Mucosa of descending colon (tissue), 3 donors: ENCODE measurements around the gene KLK1. TPM values are rescaled to one million over a fixed set of nuclear protein-coding genes. Genes with fewer than 3 reads are reported as not detected.

ENCODE experiments used
- ATAC-seq: fragments of 200-7000 bp; cut with Tn5 transposase; one replicate; pipeline ENCODE4 v1.9.1; 2020; ENCODE audit warnings: mild to moderate bottlenecking, moderate library complexity
- DNase-seq, 3 donors: peaks; one replicate each; pipeline ENCODE4 v3.0.0-alpha.2; 2020
- H3K36me3 ChIP-seq: fragments of 200-600 bp; one replicate; pipeline ENCODE4 v1.8.0; 2021; ENCODE audit warnings: low read depth, mild to moderate bottlenecking
- H3K4me1 ChIP-seq: fragments of 200-600 bp; one replicate; pipeline ENCODE4 v1.8.0; 2021; ENCODE audit warnings: low read depth, mild to moderate bottlenecking
- H3K4me3 ChIP-seq: fragments of 200-600 bp; one replicate; pipeline ENCODE4 v1.8.0; 2021; ENCODE audit warnings: mild to moderate bottlenecking
- H3K9me3 ChIP-seq: fragments of 200-600 bp; one replicate; pipeline ENCODE4 v1.8.0; 2021; ENCODE audit warnings: mild to moderate bottlenecking
- intact Hi-C, 2 donors: fragments of 100-400 bp; cut with DNase I in 1 of 2; cut with micrococcal nuclease in 1 of 2; formaldehyde crosslinking; loops; one replicate each; pipeline versions ENCODE4 v1.11.0 to v1.11.1; 2022; cut with DNase I, micrococcal nuclease
- total RNA-seq, 3 donors: library from RNA; stranded (reverse); fragmentation: NEBNext Ultra II Directional in 2 of 3; extraction: Animal tissue kit (Norgen Biotek cat#: 25700) in 2 of 3; gene quantifications; one replicate each; pipeline versions ENCODE4 v1.2.1 to v1.2.4, GENCODE V29; 2021 to 2023
- TF ChIP-seq, protein P1 (sequence below): fragments of 200-600 bp; IDR thresholded peaks from one replicate; pipeline ENCODE4 v1.8.0; 2022; ENCODE audit warnings: antibody characterized with exemption, mild to moderate bottlenecking
- donor health status: DM: no; HTN: no; CAD: no; lungs with moderate emphysema.
- donor health status: DM: no; HTN: no; CAD: no.
- donor health status: DM: no; HTN: yes; CAD: no.

The KLK1 gene
- total RNA-seq, 3 donors from 2014 or later: 29.3 to 130 (median 80.6) TPM

DNA sequence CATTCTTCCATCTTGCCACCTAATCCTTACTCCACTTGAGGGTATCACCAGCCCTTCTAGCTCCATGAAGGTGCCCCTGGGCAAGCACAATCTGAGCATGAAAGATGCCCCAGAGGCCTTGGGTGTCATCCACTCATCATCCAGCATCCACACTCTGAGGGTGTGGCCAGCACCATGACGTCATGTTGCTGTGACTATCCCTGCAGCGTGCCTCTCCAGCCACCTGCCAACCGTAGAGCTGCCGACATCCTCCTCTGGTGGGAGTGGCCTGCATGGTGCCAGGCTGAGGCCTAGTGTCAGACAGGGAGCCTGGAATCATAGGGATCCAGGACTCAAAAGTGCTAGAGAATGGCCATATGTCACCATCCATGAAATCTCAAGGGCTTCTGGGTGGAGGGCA is 28.0 kb upstream of the KLK1 start:
- H3K4me3 ChIP-seq: no peak overlapping the region
- intact Hi-C loops: no loop called here
- no peaks in the 10 kb centered on the region for H3K9me3 ChIP-seq
- H3K36me3 ChIP-seq: no peaks in the 10 kb centered on the region
- ATAC-seq: peak; percentile 64
- TF ChIP-seq, protein P1, sequence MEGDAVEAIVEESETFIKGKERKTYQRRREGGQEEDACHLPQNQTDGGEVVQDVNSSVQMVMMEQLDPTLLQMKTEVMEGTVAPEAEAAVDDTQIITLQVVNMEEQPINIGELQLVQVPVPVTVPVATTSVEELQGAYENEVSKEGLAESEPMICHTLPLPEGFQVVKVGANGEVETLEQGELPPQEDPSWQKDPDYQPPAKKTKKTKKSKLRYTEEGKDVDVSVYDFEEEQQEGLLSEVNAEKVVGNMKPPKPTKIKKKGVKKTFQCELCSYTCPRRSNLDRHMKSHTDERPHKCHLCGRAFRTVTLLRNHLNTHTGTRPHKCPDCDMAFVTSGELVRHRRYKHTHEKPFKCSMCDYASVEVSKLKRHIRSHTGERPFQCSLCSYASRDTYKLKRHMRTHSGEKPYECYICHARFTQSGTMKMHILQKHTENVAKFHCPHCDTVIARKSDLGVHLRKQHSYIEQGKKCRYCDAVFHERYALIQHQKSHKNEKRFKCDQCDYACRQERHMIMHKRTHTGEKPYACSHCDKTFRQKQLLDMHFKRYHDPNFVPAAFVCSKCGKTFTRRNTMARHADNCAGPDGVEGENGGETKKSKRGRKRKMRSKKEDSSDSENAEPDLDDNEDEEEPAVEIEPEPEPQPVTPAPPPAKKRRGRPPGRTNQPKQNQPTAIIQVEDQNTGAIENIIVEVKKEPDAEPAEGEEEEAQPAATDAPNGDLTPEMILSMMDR: no peak
- no peaks in the 10 kb centered on the region for H3K4me1 ChIP-seq
- no peak for DNase-seq

GRCh38 chr19:50850738-50851137 is 27.2 kb upstream of the KLK1 start:
- DNase-seq (no peak), ATAC-seq (no peak)
- Histone ChIP-seq H3K9me3 (no peaks in the 10 kb centered on the region), H3K36me3 (no peaks in the 10 kb centered on the region), H3K4me3 (no peak overlapping the region), H3K4me1 (no peaks in the 10 kb centered on the region)
- intact Hi-C loops: no loop called here
- TF ChIP-seq, protein P1: no peak

DNA sequence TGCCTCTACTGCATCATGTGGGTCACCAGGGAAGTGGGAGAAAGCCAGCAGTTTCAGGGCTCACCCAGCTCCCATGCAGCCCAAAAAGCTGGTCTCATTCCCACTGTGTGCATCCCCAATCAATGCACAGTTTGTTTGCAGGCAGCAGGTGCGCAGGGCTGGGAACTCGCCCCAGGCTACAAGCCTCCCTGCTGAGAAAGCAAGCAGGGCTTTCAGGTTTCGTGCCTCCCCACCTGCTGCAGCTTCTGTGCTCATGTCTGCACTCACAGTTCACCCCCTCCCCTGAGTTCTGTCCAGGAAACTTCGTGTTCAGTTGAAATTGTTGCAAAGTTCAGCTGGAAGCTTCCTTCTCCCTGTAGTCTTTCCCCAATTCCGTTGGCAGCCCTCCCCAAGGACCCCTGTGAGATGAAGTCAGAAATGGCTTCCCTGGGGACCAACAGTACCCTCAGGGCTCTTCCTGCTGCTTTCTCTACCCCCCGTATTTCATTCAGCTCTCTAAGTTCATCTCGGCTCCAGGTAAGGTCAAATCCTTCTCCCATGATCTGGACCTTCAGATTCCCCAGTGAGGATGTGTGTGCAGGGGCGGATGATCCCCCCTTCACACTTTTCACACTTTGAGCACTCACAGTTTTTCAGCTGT is 20.8 kb upstream of the KLK1 start:
- Histone ChIP-seq H3K9me3 (peaks cover 5% of the 10 kb centered on the region), H3K4me1 (no peaks in the 10 kb centered on the region), H3K36me3 (no peaks in the 10 kb centered on the region), H3K4me3 (no peak overlapping the region)
- TF ChIP-seq, protein P1: no peak
- ATAC-seq (no peak), DNase-seq (no peak)
- intact Hi-C loops: no loop called here

GRCh38 chr19:50843701-50844221 is 20.2 kb upstream of the KLK1 start:
- H3K9me3 ChIP-seq: peaks cover 5% of the 10 kb centered on the region
- H3K4me3 ChIP-seq: no peak overlapping the region
- intact Hi-C loops: no loop called here
- H3K36me3 ChIP-seq: no peaks in the 10 kb centered on the region
- no peak for ATAC-seq
- TF ChIP-seq, protein P1: no peak
- no peak for DNase-seq
- no peaks in the 10 kb centered on the region for H3K4me1 ChIP-seq

DNA sequence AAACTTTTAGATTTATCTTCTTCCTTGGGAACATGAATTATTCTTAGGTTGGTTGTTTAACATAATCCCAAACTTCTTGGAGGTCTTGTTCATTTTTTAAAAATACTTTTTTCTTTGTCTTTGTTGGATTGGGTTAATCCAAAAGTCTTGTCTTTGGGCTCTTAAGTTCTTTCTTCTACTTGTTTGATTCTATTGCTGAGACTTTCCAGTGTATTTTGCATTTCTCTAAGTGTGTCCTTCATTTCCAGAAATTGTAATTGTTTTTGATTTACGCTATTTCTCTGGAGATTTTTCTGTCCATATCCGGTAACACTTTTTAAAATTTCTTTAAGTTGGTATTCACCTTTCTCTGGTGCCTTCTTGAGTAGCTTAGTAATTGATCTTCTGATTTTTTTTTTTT is 19.6 kb upstream of the KLK1 start:
- DNase-seq (no peak), ATAC-seq (no peak)
- no peaks in the 10 kb centered on the region for H3K4me1 ChIP-seq
- H3K9me3 ChIP-seq: peaks cover 5% of the 10 kb centered on the region
- H3K36me3 ChIP-seq: no peaks in the 10 kb centered on the region
- intact Hi-C loops: no loop called here
- H3K4me3 ChIP-seq: no peak overlapping the region
- TF ChIP-seq, protein P1: no peak
